K562 (cell line): ENCODE data around the gene ATRN. TPM values are rescaled to one million over a fixed set of nuclear protein-coding genes. Genes with fewer than 3 reads are reported as not detected.

Source experiments
- ATAC-seq: fragments of 200-7000 bp; cut with Tn5 transposase; 3 replicates; pipeline ENCODE4 v1.9.1; 2020; ENCODE audit warnings: moderate library complexity
- BruUV-seq: library from RNA; stranded (reverse); fragments of 400-500 nt; replicated peaks from 2 replicates; lab custom pipeline; 2021; lab: Mats Ljungman, UMichigan
- CTCF ChIA-PET: fragments of 300-600 bp; formaldehyde crosslinking; extraction: SDS; loops from one replicate; lab custom pipeline; 2021; ENCODE audit warnings: low intra/inter-chr PET ratio; lab: Yijun Ruan, JAX
- POLR2A ChIA-PET: fragments of 300-600, 350-650 bp; sonication (Branson Sonifier 250); formaldehyde crosslinking; extraction: SDS; loops from one replicate; lab custom pipeline; 2021; ENCODE audit warnings: antibody characterized with exemption, inconsistent platforms; lab: Yijun Ruan, JAX
- DNase-seq, 4 experiments: peaks; one replicate each; pipeline versions ENCODE4 v3.0.0 to v3.0.0-alpha.2; 2011 to 2018; ENCODE audit warnings: low spot score in 3 of 4, mixed read lengths in 3 of 4; ENCODE audit errors: extremely low read depth in 1 of 4
- FAIRE-seq: peaks from 2 replicates; lab custom pipeline; 2011; peaks lifted over from hg19 to GRCh38; lab: Jason Lieb, UNC
- H2AFZ ChIP-seq: 2 replicates; pipeline ENCODE4 v1.6.0; 2011; ENCODE audit warnings: low read depth, low read length, control low read depth, inconsistent platforms
- H3K27ac ChIP-seq: fragments of 200-600 bp; 3 replicates; pipeline ENCODE4 v1.8.0; 2011; ENCODE audit warnings: low read depth, mild to moderate bottlenecking, control low read depth, inconsistent platforms, low read length, moderate library complexity, mixed read lengths; ENCODE audit errors: extremely low read depth
- H3K27me3 ChIP-seq, 2 experiments: fragments of 300-600 bp in 1 of 2; 2 replicates in 1 of 2; 3 replicates in 1 of 2; pipeline versions ENCODE4 v1.6.0 to v1.8.0; 2011; ENCODE audit warnings: inconsistent platforms in 2 of 2, low read length in 2 of 2, mild to moderate bottlenecking in 1 of 2, mixed read lengths in 1 of 2, moderate library complexity in 1 of 2; ENCODE audit not compliant: control insufficient read depth in 2 of 2, insufficient read depth in 2 of 2
- H3K36me3 ChIP-seq: fragments of 300-600 bp; 3 replicates; pipeline ENCODE4 v1.8.0; 2011; ENCODE audit warnings: mild to moderate bottlenecking, low read length, inconsistent platforms; ENCODE audit not compliant: control insufficient read depth, insufficient read depth
- H3K4me1 ChIP-seq, 2 experiments: fragments of 200-600 bp in 1 of 2; replicated peaks in 1 of 2; 2 replicates in 1 of 2; 3 replicates in 1 of 2; pipeline versions ENCODE4 v1.5.1 to v1.8.0; 2011; ENCODE audit warnings: inconsistent platforms in 2 of 2, low read length in 2 of 2, mild to moderate bottlenecking in 1 of 2, mixed read lengths in 1 of 2, moderate library complexity in 1 of 2; ENCODE audit not compliant: control insufficient read depth in 2 of 2, insufficient read depth in 2 of 2
- H3K4me2 ChIP-seq: 2 replicates; pipeline ENCODE4 v1.6.1; 2011; ENCODE audit warnings: low read length, control low read depth, inconsistent platforms, mixed read lengths; ENCODE audit not compliant: insufficient read depth
- H3K4me3 ChIP-seq: fragments of 200-600 bp; sonication (generic), shearing (Covaris generic); 2 replicates; pipeline ENCODE4 v1.5.1; 2016; ENCODE audit warnings: control low read depth, inconsistent platforms
- H3K79me2 ChIP-seq: fragments of 200-600 bp; 3 replicates; pipeline ENCODE4 v1.8.0; 2011; ENCODE audit warnings: low read length, inconsistent platforms; ENCODE audit not compliant: control insufficient read depth, insufficient read depth
- H3K9ac ChIP-seq, 2 experiments: 2 replicates each; pipeline versions ENCODE4 v1.6.0 to v1.6.1; 2011; ENCODE audit warnings: low read depth in 2 of 2, low read length in 2 of 2, control low read depth in 1 of 2, inconsistent platforms in 1 of 2, mild to moderate bottlenecking in 1 of 2, mixed read lengths in 1 of 2; ENCODE audit not compliant: insufficient read depth in 1 of 2
- H3K9me1 ChIP-seq: one replicate; pipeline ENCODE4 v1.6.0; 2011; ENCODE audit warnings: inconsistent platforms, mild to moderate bottlenecking, low read length, moderate library complexity; ENCODE audit not compliant: control insufficient read depth, insufficient read depth
- H3K9me3 ChIP-seq: replicated peaks from 2 replicates; pipeline ENCODE4 v1.5.1; 2011; ENCODE audit warnings: low read depth, low read length, inconsistent platforms; ENCODE audit not compliant: control insufficient read depth, insufficient read depth
- H4K20me1 ChIP-seq: replicated peaks from 2 replicates; pipeline ENCODE4 v1.6.1; 2011; ENCODE audit warnings: low read length, inconsistent platforms, mixed read lengths; ENCODE audit not compliant: control insufficient read depth, insufficient read depth
- CBFA2T3 ChIP-seq: fragments of 450-650 bp; IDR thresholded peaks from 2 replicates; pipeline ENCODE4 v1.6.1; 2017
- CBX3 ChIP-seq, 2 experiments: IDR thresholded peaks; 1 replicate in 1 of 2; 2 replicates in 1 of 2; pipeline ENCODE4 v1.6.1; 2012; ENCODE audit warnings: inconsistent platforms in 2 of 2, low read length in 2 of 2, borderline replicate concordance in 1 of 2, control low read depth in 1 of 2
- CEBPB ChIP-seq: fragments of 450-650 bp; IDR thresholded peaks from 2 replicates; pipeline ENCODE4 v1.6.1; 2016; ENCODE audit warnings: missing genetic modification characterization, missing compliant biosample characterization
- CUX1 ChIP-seq: fragments of 200-800 bp; sonication (Bioruptor generic); IDR thresholded peaks from 2 replicates; pipeline ENCODE4 v1.6.1; 2016; ENCODE audit warnings: missing genetic modification characterization, missing compliant biosample characterization
- MNT ChIP-seq, 2 experiments: fragments of 450-650 bp; conservative IDR thresholded peaks; 2 replicates each; pipeline ENCODE4 v1.6.1; 2017; ENCODE audit warnings: mild to moderate bottlenecking in 2 of 2, moderate library complexity in 2 of 2
- TAF7 ChIP-seq: fragments of 450-650 bp; IDR thresholded peaks from 2 replicates; pipeline ENCODE4 v1.6.1; 2016; ENCODE audit warnings: missing genetic modification characterization, missing compliant biosample characterization
- TEAD4 ChIP-seq, 2 experiments: sonication (generic) in 1 of 2; formaldehyde crosslinking in 1 of 2; IDR thresholded peaks; 2 replicates each; pipeline versions ENCODE4 v1.6.1 to v1.8.0; 2012 to 2022; ENCODE audit warnings: borderline replicate concordance in 1 of 2, inconsistent platforms in 1 of 2, low read length in 1 of 2, mild to moderate bottlenecking in 1 of 2, missing genetic modification reagents in 1 of 2
- TFAP4 ChIP-seq: sonication (generic); formaldehyde crosslinking; IDR thresholded peaks from 2 replicates; pipeline ENCODE4 v1.8.0; 2022; ENCODE audit warnings: missing genetic modification reagents, mild to moderate bottlenecking, moderate library complexity, borderline replicate concordance
- ZBED1 ChIP-seq: IDR thresholded peaks from 2 replicates; pipeline ENCODE4 v1.6.1; 2014
- ZBTB34 ChIP-seq: fragments of 250-450 bp; sonication (Bioruptor Pico); IDR thresholded peaks from 2 replicates; pipeline ENCODE4 v1.8.0; 2021; ENCODE audit warnings: mild to moderate bottlenecking, moderate library complexity
- ZNF431 ChIP-seq: sonication (generic); formaldehyde crosslinking; IDR thresholded peaks from 2 replicates; pipeline ENCODE4 v1.8.0; 2022; ENCODE audit warnings: mild to moderate bottlenecking, missing genetic modification reagents
- WGBS: fragments of 100-300 bp; shearing (Covaris generic); methylation state at CpG from one replicate; pipeline ENCODE4 v1.1.6; 2016; ENCODE audit warnings: low coverage, mixed read lengths; ENCODE audit not compliant: insufficient coverage; ENCODE audit errors: missing lambda C conversion rate; 5-methylcytosine and 5-hydroxymethylcytosine counted together
- in situ Hi-C: fragments of 300-500 bp; cut with MboI; formaldehyde crosslinking; loops from 4 replicates; pipeline ENCODE4 v1.15.0; 2018; ENCODE audit warnings: inconsistent platforms, mixed read lengths
- intact Hi-C: fragments of 100-400 bp; cut with micrococcal nuclease; formaldehyde crosslinking; loops from 2 replicates; pipeline ENCODE4 v1.14.2; 2022
- polyA plus RNA-seq, 8 experiments: library from polyadenylated mRNA; depleted of rRNA in 4 of 8; stranded (reverse) in 5 of 8; unstranded in 3 of 8; fragments of >200 nt; fragmentation: Nextera tagmentation in 2 of 8; fragmentation: Illumina TruSeq in 1 of 8; extraction: Ambion mirVana in 2 of 8; extraction: Trizol in 1 of 8; gene quantifications; 2 replicates each; pipeline versions ENCODE4 v1.2.1 to v1.2.3, GENCODE V29; 2011 to 2014; ENCODE audit warnings: inconsistent platforms in 1 of 8, missing spikeins in 1 of 8
- total RNA-seq, 7 experiments: library from RNA; depleted of rRNA in 6 of 7; stranded (reverse); fragments of >200 nt in 6 of 7; fragmentation: Illumina TruSeq in 2 of 7; extraction: Trizol in 2 of 7; gene quantifications; 2 replicates each; pipeline versions ENCODE4 v1.2.1 to v1.2.3, GENCODE V29; 2011 to 2021; ENCODE audit warnings: low replicate concordance in 1 of 7

The ATRN gene
- total and polyA plus RNA-seq, 9 of the 15 experiments (the other 6 are each of a cell fraction or from before 2014, with no cell fraction given), result 0.69 to 16.5 (median 7.6) TPM

GRCh38 chr20:3472105-3472504 lies 1.3 kb downstream of the ATRN start:
- peaks cover 32% of the 10 kb centered on the region for H3K79me2 ChIP-seq
- in situ Hi-C loops, result no loop called here
- no peaks in the 10 kb centered on the region for H3K9me1 ChIP-seq
- H3K36me3 ChIP-seq, result no peaks in the 10 kb centered on the region
- no TSS peak for BruUV-seq
- ChIA-PET POLR2A (interaction anchor here (0.6 kb wide), 1 partner anchor 675 kb away, joined by 4 read pairs; no protein-coding TSS in a partner anchor), CTCF (no interaction called here)
- H3K9ac ChIP-seq, result peak overlapping the region; percentile 92 to 98; a peak in 3 of 4 replicates
- ATAC-seq (no peak; the same call in 2 of the 3 replicates), FAIRE-seq (no peak), DNase-seq (peak in 2 of 4 experiments; percentile 28 to 32)
- H3K4me3 ChIP-seq, result peak overlapping the region; percentile 83
- H3K4me2 ChIP-seq, result peak overlapping the region; percentile 88
- no peak overlapping the region for H3K27ac ChIP-seq
- no peak overlapping the region for H2AFZ ChIP-seq
- intact Hi-C loops, result no loop called here
- H4K20me1 ChIP-seq, result no peaks in the 10 kb centered on the region
- H3K4me1 ChIP-seq, result peaks cover 12 to 14% of the 10 kb centered on the region in 2 experiments; a peak in 4 of 5 replicates
- no peaks in the 10 kb centered on the region for H3K9me3 ChIP-seq
- H3K27me3 ChIP-seq, result no peaks in the 10 kb centered on the region
- 8% methylated on average over 3 of the region's 3 CpGs for WGBS
- TF ChIP-seq ZBTB34 (CRISPR knock-in tag) (no peak), TFAP4 (CRISPR knock-in tag) (no peak), MNT (conservative IDR thresholded peaks at IDR 0.05) (peak in 1 of 2 experiments; percentile 46; a peak in 1 of 4 replicates), CBX3 (IDR thresholded peaks at IDR 0.05; ENCODE audit: borderline replicate concordance in 1 of 2, low read length in 2 of 2) (no peak), TEAD4 (IDR thresholded peaks at IDR 0.05; ENCODE audit: low read length) (0 out of 2 replicates have a peak, but pooled peaks have one; percentile 15), TEAD4 (CRISPR knock-in tag; IDR thresholded peaks at IDR 0.05; ENCODE audit: borderline replicate concordance) (no peak), CEBPB (0 out of 2 replicates have a peak, but pooled peaks have one; percentile 16), CUX1 (no peak), CBFA2T3 (no peak), ZBED1 (no peak), TAF7 (no peak), ZNF431 (CRISPR knock-in tag) (no peak)
